Right renal pelvis (tissue), 4 donors: ENCODE data around the gene KRTAP9-2. TPM values are rescaled to one million over a fixed set of nuclear protein-coding genes. Genes with fewer than 3 reads are reported as not detected.
"Not testable (repeated sequence)": the region's sequence is repeated elsewhere in the genome, so short reads cannot be mapped to it uniquely, and the experiment has no call there.

Experiments used
- DNase-seq, 4 donors: peaks; one replicate each; pipeline ENCODE4 v3.0.0-alpha.2; 2013; ENCODE audit warnings: low read depth in 4 of 4, low spot score in 3 of 4, missing footprints in 1 of 4
- polyA plus RNA-seq, 4 donors: library from polyadenylated mRNA; unstranded; fragments of 120-200 nt; gene quantifications; one replicate each; pipeline ENCODE4 v1.2.1, GENCODE V29; 2013; ENCODE audit not compliant: insufficient read length in 4 of 4

Gene KRTAP9-2
- not detected for polyA plus RNA-seq

- DNase-seq, result not testable (repeated sequence)
Measured at GRCh38 chr17:41226598-41227095, at the start of gene KRTAP9-2. TSS of gene KRTAP9-2 (plus strand) at chr17:41226648. CDS start at chr17:41226655, 7 bp downstream.

GRCh38 chr17:41176744-41177387 is 49.6 kb upstream of the KRTAP9-2 start:
- DNase-seq, result no peak

- no peak for DNase-seq
Measured at GRCh38 chr17:41177727-41178271, 48.6 kb upstream of the KRTAP9-2 start, which contains the start of gene KRTAP4-2. TSS of gene KRTAP4-2 (minus strand) at chr17:41178221. CDS start at chr17:41178164, 57 bp downstream.

GRCh38 chr17:41178341-41178740 is 48.1 kb upstream of the KRTAP9-2 start:
- DNase-seq, result no peak

- DNase-seq, result no peak
Measured at GRCh38 chr17:41178843-41179616, 47.4 kb upstream of the KRTAP9-2 start.

GRCh38 chr17:41184480-41184961 is 41.9 kb upstream of the KRTAP9-2 start, which contains the start of gene KRTAP4-1:
TSS of gene KRTAP4-1 (minus strand) at chr17:41184911. CDS start at chr17:41184854, 57 bp downstream.
- no peak for DNase-seq

GRCh38 chr17:41185001-41185400 is 41.4 kb upstream of the KRTAP9-2 start:
- DNase-seq, result no peak

GRCh38 chr17:41186872-41187271 is 39.6 kb upstream of the KRTAP9-2 start:
- no peak for DNase-seq

- not testable (repeated sequence) for DNase-seq
Measured at GRCh38 chr17:41189837-41190318, 36.6 kb upstream of the KRTAP9-2 start, which contains the start of gene KRTAP9-1. TSS of gene KRTAP9-1 (plus strand) at chr17:41189887. CDS start at chr17:41189887, 0 bp downstream.

GRCh38 chr17:41190328-41190727 is 36.1 kb upstream of the KRTAP9-2 start:
- no peak for DNase-seq

- DNase-seq, result no peak
Measured at GRCh38 chr17:41196068-41196467, 30.4 kb upstream of the KRTAP9-2 start.

GRCh38 chr17:41199421-41200078 is 26.9 kb upstream of the KRTAP9-2 start:
- DNase-seq, result no peak

GRCh38 chr17:41211845-41212466 is 14.5 kb upstream of the KRTAP9-2 start:
- no peak for DNase-seq

- DNase-seq, result no peak
Measured at GRCh38 chr17:41212524-41213169, 13.8 kb upstream of the KRTAP9-2 start.

- DNase-seq, result no peak
Measured at GRCh38 chr17:41215681-41216080, 10.8 kb upstream of the KRTAP9-2 start.

- no peak for DNase-seq
Measured at GRCh38 chr17:41223821-41224220, 2.6 kb upstream of the KRTAP9-2 start.

GRCh38 chr17:41226051-41226450 is 397 bp upstream of the KRTAP9-2 start:
- no peak for DNase-seq

- no peak for DNase-seq
Measured at GRCh38 chr17:41230094-41230493, 3.6 kb downstream of the KRTAP9-2 start.

GRCh38 chr17:41231731-41232130 is 5.3 kb downstream of the KRTAP9-2 start:
- no peak for DNase-seq
